HG03139 (cell line): ENCODE data around the gene PARP16.

Experiments used
- ATAC-seq: cut with Tn5 transposase; IDR thresholded peaks from one replicate; pipeline ENCODE4 v1.9.1; 2021; ENCODE audit not compliant: unreplicated experiment

PARP16 gene

GRCh38 chr15:65312400-65312916 lies 25.8 kb upstream of the PARP16 start:
- ATAC-seq = no peak

- ATAC-seq = no peak
Observed at GRCh38 chr15:65311760-65312159, 25.1 kb upstream of the PARP16 start.

- ATAC-seq = no peak
Observed at GRCh38 chr15:65310431-65311137, 23.9 kb upstream of the PARP16 start.

DNA sequence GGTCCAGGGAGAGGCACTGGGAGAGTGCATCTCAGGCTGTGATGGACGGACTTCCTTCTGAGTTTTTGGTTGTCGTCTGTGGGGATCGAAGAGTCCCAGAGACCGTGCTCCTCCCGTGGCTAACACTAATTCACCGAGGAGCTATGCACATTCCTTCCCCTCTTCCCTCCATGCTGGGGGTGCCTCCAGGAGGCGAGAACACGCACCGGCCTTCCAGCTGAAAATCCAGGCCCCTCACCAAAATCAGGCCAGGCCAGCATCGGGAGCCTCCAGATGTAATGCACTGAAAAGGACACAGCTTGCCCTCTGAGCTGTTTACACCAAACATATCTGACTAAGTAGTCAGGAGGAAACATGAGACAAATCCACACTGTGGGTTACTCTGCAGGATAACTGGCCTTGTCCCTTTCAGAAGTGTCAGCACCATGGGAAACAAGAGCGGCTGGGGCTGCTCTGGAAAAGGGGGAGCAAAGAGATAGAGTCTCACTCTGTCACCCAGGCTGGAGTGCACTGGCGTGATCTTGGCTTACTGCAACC lies 23.3 kb upstream of the PARP16 start:
- ATAC-seq = no peak

- ATAC-seq = no peak
Observed at GRCh38 chr15:65307978-65308377, 21.3 kb upstream of the PARP16 start.

- ATAC-seq = no peak
Observed at GRCh38 chr15:65306551-65306950, 19.9 kb upstream of the PARP16 start.

GRCh38 chr15:65305776-65306175 lies 19.1 kb upstream of the PARP16 start:
- ATAC-seq = no peak

GRCh38 chr15:65305150-65305758 lies 18.6 kb upstream of the PARP16 start:
- ATAC-seq = peak; percentile 37

DNA sequence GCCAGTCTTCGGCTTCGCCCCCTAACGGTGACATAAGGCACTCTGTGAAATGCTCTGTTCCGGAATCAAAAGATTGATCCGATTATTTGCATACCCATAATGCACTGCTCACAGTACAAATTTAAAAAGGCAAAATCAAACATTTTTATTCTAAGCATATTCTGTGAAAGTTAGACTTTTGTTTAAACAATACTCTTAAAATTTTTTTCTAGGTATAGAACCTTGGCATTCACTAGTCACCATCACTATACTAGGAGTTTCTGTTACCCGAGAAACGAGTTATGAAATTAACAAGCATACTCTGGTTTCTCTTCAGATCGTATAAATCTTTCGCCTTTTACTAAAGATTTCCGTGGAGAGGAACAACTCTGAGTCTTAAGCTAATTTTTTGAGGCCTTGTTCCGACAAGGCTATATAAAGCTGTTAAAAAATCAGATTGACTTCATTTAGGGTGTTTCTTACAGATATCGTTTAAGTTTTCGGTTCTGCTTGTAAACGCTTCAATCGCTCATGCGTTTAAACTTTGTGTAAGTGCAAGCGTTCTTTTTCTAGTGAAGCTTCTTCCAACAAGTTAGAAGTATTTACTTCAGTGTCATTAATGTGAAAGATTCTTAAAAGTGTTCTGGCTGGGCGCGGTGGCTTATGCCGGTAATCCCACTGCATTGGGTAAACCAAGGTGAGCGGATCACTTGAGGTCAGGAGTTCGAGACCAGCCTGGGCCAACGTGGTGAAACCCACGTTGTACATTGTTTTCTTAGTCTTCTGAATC lies 17.9 kb upstream of the PARP16 start, which contains the start of gene RNU5B-1:
Gene RNU5B-1 (plus strand): TSS at position 297 of the 769 bp plus-strand sequence.
- ATAC-seq = peak; percentile 48

GRCh38 chr15:65303687-65304380 lies 17.2 kb upstream of the PARP16 start:
- ATAC-seq = no peak

DNA sequence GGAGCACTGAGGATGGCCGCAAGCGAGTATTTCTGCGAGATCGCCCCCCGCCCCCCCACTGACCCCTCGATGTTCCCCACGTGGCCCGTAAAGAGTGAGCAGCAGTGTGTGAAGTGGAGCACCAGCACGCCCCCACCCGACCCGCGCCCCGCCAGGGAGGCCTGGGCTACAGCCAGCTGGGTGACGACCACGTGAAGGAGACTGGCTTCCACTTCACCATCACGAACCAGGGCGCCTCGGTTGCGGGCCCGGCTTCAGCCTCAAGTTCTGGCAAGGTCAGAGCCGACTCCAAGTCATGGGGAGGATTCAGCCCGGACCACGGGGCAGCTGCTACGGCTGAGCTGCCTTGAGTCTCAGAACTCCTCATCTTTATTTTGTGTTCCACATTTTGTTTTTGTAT lies 15.4 kb upstream of the PARP16 start:
- ATAC-seq = no peak

DNA sequence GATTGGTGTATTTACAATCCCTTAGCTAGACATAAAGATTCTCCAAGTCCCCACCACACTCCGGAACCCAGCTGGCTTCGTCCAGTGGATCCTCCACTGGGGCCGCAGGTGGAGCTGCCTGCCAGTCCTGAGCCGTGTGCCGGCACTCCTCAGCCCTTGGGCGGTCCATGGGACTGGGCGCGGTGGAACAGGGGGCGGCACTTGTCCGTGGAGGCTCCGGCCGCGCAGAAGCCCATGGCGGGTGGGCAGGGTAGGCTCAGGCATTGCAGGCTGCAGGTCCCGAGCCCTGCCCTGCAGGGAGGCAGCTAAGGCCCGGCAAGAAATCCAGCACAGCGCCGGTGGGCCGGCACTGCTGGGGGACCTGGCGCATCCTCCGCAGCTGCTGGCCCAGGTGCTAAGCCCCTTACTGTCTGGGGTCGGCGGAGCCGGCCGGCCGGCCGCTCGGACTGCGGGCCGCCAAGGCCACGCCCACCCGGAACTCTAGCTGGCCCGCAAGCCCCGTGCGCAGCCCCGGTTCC lies 14.3 kb upstream of the PARP16 start:
- no peak for ATAC-seq

- no peak for ATAC-seq
Observed at GRCh38 chr15:65298731-65299130, 12.0 kb upstream of the PARP16 start.

- no peak for ATAC-seq
Observed at GRCh38 chr15:65292938-65293518, 6.3 kb upstream of the PARP16 start.

GRCh38 chr15:65290228-65290627 lies 3.5 kb upstream of the PARP16 start:
- no peak for ATAC-seq

GRCh38 chr15:65289261-65289854 lies 2.7 kb upstream of the PARP16 start:
- ATAC-seq = no peak

DNA sequence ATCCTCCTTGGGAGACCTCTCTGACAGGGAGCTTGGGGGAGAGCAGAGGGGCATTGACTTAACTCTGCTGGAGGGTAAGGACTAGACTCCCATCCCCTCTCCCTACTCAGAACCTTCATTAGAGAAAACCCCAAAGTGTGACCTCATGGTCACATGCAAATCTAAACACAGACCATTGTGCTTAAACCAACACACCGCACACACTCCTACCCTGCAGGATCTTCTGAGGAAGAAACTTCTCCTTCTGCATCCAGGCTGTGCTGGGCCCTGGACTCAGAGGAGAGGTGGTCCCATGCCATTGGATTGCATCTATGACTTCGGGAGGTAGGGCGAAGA lies 805 bp upstream of the PARP16 start:
- no peak for ATAC-seq

GRCh38 chr15:65286069-65286703 lies 497 bp downstream of the PARP16 start:
- peak; percentile 26 for ATAC-seq

DNA sequence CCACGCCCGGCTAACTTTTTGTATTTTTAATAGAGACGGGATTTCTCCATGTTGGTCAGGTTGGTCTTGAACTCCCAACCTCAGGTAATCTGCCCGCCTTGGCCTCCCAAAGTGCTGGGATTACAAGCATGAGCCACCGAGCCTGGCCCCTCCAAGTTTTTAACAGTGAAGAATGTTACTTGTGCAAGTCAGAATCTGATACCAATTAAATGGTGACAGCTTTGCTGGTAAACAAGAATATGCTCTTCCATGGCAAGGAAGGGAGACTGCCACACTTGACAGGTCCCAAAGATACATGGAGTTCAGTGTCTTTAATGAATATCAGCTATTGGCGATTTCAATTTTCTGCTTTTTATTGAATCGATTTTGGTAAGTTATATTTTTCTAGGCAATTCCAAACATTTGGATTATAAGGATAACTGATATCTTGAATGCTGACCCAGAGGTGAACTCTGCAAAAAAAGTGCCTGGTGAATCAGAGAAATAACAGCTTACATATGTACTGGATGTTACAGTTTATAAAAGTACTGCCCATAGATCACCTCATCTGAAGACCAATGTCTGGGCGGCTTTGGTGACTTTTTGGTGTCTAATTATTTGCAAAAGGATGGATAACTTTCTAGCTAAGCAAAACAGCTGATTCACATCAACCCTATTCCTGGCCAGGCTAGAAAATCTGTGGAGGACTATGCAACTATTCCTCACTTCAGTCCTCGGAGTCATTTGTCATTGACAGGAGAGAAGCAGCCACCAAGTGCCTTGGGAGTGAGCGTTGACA lies 1.2 kb downstream of the PARP16 start:
- no peak for ATAC-seq
